T47D (cell line): ENCODE measurements around the gene LTO1.

ENCODE experiments used
- DNase-seq, 2 experiments: peaks; one replicate each; pipeline versions ENCODE4 v3.0.0 to v3.0.0-alpha.2; 2011 to 2012; ENCODE audit warnings: low read depth in 1 of 2, low spot score in 1 of 2
- JUND ChIP-seq: IDR thresholded peaks from 2 replicates; pipeline ENCODE4 v1.6.1; 2012; ENCODE audit warnings: low read depth
- in situ Hi-C: cut with HindIII; loops from 2 replicates; pipeline ENCODE4 v1.10.0; 2016; ENCODE audit warnings: low sequenced_read_pairs, low pct_unique_long_range_greater_than_20kb

LTO1 gene

DNA sequence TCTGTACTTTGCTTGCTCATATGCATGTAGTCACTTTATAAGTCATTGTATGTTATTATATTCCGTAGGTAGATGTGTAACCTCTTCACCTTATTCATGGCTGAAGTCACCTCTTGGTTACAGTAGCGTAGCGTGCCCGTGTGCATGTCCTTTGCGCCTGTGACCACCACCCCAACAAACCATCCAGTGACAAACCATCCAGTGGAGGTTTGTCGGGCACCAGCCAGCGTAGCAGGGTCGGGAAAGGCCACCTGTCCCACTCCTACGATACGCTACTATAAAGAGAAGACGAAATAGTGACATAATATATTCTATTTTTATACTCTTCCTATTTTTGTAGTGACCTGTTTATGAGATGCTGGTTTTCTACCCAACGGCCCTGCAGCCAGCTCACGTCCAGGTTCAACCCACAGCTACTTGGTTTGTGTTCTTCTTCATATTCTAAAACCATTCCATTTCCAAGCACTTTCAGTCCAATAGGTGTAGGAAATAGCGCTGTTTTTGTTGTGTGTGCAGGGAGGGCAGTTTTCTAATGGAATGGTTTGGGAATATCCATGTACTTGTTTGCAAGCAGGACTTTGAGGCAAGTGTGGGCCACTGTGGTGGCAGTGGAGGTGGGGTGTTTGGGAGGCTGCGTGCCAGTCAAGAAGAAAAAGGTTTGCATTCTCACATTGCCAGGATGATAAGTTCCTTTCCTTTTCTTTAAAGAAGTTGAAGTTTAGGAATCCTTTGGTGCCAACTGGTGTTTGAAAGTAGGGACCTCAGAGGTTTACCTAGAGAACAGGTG is 23.1 kb downstream of the LTO1 start:
- DNase-seq: no peak
- in situ Hi-C loops: loop anchor here (25.0 kb wide), 1 partner anchor 540 kb away; no protein-coding TSS in a partner anchor
- TF ChIP-seq JUND: no peak

GRCh38 chr11:69650832-69651344 is 24.3 kb downstream of the LTO1 start:
- no peak for DNase-seq
- in situ Hi-C loops: loop anchor here (25.0 kb wide), 1 partner anchor 539 kb away; no protein-coding TSS in a partner anchor
- TF ChIP-seq JUND: no peak

DNA sequence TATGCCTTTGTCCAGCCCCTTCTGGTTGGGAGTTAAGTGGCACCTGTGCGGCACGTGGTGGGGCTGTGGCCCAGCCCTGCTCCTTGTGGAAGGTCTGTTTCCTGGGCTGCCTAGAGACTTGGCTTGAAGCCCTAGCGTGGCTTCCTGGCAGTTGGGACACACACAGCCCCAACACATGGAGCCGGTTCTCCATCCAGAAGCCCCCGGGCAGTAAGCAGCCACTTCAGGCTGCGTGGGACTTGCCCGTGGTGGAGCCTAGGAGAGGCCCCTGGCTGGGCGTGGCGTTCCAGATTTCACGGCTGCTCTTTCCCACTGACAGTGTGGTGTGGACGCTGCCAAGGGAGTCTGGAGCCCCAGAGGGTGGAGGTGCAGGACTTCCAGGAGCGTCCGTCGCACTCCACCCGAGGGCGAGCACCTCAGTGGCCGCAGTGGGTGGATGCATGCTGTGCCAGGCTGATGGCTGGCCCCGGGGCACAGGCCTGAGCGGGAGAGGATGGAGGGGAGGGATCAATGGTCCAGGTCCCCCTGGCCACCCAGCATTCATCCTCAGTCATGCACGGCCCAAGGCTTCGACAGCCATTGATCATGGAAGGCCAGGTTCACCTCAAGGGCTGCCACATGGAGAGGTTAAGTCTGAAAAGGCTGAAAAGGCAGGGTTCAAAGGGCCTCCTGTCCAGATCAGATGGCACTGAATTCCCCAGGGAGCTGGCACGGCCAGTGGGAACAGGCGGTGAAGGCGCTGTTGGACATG is 24.9 kb downstream of the LTO1 start:
- in situ Hi-C loops: loop anchor here (25.0 kb wide), 1 partner anchor 538 kb away; no protein-coding TSS in a partner anchor
- TF ChIP-seq JUND: no peak
- no peak for DNase-seq

GRCh38 chr11:69649576-69649900 is 25.6 kb downstream of the LTO1 start:
- in situ Hi-C loops: no loop called here
- TF ChIP-seq JUND: no peak
- no peak for DNase-seq

- TF ChIP-seq JUND: no peak
- DNase-seq: no peak
- in situ Hi-C loops: no loop called here
These were observed 26.2 kb downstream of the LTO1 start for GRCh38 chr11:69648679-69649575.

GRCh38 chr11:69647761-69648497 is 27.2 kb downstream of the LTO1 start:
- in situ Hi-C loops: no loop called here
- TF ChIP-seq JUND: no peak
- no peak for DNase-seq

- TF ChIP-seq JUND: no peak
- DNase-seq: no peak
- in situ Hi-C loops: no loop called here
These were observed 27.8 kb downstream of the LTO1 start for GRCh38 chr11:69647390-69647748.

GRCh38 chr11:69646493-69647389 is 28.4 kb downstream of the LTO1 start:
- DNase-seq: no peak
- no peak for TF ChIP-seq JUND
- in situ Hi-C loops: no loop called here

DNA sequence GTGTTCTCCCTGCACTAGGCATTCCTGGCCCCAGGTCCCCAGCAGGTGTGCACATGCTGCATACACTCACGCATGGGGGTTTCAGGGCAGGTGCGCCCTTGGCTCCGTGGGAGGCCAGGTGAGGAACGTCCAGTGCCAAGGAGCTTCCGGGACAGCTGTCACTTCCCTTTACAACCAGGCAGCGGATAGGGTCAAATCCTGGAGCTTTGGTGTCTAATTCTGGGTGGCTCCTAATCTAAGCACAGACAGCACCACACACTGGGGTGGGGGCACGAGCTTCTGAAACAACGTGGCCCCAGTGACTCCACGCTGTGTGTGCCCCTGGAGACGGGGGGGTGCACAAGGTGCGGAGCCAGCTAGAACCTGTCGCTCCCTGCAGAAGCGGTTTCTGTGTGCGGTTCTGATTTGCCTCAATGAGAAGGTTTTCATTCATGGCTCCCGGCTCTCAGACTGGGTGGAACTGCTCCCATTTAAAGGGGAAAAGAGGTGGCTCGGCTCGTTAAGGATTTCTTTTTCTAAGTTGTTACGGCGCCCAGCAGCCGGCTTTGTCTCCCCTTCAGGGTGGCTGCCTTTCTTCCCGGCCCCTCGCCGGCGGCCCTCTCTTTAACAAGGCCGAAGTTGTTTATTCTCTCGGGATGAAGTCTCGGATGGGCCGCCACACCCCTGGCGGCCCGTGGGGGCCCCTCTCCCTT is 29.2 kb downstream of the LTO1 start:
- TF ChIP-seq JUND: no peak
- in situ Hi-C loops: no loop called here
- DNase-seq: no peak

GRCh38 chr11:69644962-69645675 is 30.0 kb downstream of the LTO1 start:
- in situ Hi-C loops: no loop called here
- DNase-seq: no peak
- TF ChIP-seq JUND: no peak
